ENCODE data around the gene PRTN3.
"Not testable (repeated sequence)": the region's sequence is repeated elsewhere in the genome, so short reads cannot be mapped to it uniquely, and the experiment has no call there.

The PRTN3 gene

GRCh38 chr19:815775-816499 lies 24.9 kb upstream of the PRTN3 start:
- no peak for DNase-seq (ENCODE audit: low spot score)

- no peak for DNase-seq (ENCODE audit: low spot score)
Observed at GRCh38 chr19:816500-816857, 24.3 kb upstream of the PRTN3 start.

GRCh38 chr19:820212-820611 lies 20.6 kb upstream of the PRTN3 start:
- not testable (repeated sequence) for DNase-seq (ENCODE audit: low spot score)

GRCh38 chr19:821231-821824 lies 19.5 kb upstream of the PRTN3 start:
- no peak for DNase-seq (ENCODE audit: low spot score)

DNA sequence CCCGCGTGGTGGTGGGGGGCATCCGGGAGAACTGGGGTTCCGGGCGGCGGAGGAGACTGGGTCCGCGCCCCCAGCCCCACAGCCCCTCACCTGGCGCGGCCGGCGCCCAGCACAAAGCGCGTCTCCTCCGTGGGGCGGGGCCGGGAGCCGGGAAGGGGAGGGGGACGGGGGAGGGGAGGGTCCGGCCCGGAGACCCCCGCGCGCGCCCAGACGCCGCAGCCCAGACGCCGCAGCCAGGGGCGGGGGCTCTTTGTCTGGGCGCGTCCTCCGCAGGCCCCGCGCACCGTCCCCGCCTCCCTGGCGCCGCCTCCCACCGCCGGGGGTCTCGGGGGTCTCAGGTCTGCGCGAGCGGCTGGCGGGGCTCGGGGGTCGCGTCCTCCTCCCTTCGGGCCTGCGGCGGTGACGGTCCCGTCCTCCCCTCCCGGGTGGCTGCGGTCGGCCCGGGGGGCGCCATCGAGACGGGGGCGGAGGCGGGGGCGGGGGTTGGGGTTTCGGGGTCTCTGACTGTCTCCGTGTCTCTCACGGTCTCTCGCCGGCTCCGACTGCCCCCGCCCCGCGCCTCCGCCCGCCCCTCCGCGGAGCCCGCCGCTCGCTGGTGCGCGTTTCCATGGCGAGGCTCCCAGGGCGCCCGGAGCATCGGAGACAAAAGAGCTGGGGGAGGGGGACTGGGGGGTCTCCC lies 18.8 kb upstream of the PRTN3 start, which contains the start of gene PLPPR3:
Gene PLPPR3, minus strand, starts transcription at position 131 of the 679 bp plus-strand sequence. CDS start 396 bp downstream, outside the sequence.
- DNase-seq (ENCODE audit: low spot score) = no peak

DNA sequence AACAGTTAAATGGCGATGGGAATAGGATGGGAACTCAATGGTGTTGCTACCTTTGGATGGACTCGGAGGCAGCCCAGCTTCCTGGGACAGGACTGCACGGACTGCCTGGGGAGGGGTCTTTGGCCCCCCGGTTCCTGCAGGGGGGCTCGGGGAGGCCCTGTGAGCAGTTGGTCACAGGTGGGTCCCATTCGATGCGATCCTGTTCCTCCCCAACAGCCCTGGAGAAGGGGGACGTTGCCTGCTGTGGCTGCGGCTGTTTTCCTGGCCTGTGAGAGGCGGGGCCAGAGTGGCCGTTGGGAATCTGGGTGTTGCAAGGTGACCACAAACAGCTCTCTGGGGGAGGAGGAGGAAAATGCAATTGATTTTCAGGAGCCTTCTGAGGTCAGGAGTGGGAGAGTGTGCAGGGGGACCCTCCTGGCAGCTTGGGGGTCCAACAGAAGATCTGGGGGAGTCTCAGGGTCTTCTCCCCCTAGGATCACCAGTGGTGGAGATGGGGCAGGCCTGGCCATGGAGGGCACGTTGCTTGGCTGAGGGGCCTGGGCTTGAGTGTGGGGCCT lies 17.2 kb upstream of the PRTN3 start:
- DNase-seq (ENCODE audit: low spot score) = no peak

GRCh38 chr19:824885-825284 lies 15.9 kb upstream of the PRTN3 start:
- no peak for DNase-seq (ENCODE audit: low spot score)

DNA sequence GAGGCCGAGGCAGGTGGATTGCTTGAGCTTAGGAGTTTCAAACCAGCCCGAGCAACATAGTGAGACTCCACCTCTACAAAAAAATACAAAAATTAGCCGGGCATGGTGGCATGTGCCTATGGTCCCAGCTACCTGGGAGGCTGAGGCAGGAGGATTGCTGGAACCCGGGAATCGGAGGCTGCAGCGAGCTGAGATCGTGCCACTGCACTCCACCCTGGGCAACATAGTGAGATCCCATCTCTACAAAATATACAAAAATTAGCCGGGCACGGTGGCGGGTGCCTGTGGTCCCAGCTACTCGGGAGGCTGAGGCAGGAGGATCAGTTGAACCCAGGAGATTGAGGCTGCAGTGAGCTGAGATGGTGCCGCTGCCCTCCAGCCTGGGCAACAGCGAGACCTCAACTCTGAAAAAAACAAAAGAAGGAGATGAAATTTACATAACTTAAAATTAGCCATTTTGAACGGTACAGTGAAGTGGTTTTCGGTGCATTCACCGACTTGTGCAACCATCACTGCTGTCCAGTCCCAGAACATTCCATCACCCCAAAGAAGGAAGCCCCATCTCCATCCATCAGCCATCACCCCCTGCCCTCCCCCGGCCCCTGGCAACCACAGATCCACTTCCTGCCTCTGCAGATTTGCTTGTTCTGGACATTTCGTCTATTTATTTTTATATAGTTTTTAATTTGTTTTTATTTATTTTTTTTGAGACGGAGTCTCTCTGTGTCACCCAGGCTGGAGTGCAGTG lies 14.7 kb upstream of the PRTN3 start:
- DNase-seq (ENCODE audit: low spot score) = no peak

DNA sequence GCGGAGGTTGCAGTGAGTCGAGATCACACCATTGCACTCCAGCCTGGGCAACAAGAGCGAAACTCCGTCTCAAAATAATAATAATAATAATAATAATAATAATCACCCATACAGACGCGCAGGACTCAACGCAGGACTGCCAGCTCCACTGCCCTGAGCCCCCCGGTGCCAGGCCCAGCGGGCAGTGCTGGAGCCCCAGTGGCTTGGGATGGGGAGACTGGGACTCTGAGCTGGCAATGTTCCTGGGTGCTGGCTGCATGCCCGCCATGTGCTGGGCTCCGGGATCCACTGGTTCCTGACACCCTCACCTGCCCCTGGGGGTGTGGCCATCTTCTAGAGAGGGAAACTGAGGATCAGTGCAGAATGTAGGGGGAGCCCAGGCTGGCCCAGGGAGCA lies 13.5 kb upstream of the PRTN3 start:
- no peak for DNase-seq (ENCODE audit: low spot score)

- no peak for DNase-seq (ENCODE audit: low spot score)
Observed at GRCh38 chr19:827710-828321, 13.0 kb upstream of the PRTN3 start, which contains the start of gene AZU1. Gene AZU1, plus strand, starts transcription at chr19:827837. Its CDS starts 10 bp downstream, at chr19:827847.

DNA sequence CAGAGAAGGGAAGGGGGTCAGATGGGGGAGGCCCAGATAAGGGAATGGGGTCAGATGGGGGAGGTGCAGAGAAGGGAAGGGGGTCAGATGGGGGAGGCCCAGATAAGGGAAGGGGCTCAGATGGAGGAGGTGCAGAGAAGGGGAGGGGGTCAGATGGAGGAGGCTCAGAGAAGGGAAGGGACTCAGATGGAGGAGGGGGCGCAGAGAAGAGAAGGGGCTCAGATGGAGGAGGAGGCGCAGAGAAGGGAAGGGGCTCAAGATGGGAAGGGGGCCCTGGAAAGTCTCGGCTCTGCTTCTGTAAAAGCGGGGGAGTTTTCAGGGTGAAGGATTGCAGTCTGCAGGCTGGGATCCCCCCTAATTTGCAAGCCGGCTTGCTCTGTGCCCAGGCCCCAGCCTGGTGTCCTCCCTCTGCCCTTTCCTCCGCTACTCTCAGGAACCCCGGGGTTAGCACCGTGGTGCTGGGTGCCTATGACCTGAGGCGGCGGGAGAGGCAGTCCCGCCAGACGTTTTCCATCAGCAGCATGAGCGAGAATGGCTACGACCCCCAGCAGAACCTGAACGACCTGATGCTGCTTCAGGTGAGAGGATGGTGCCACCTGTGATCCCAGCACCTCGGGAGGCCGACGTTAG lies 11.6 kb upstream of the PRTN3 start:
- no peak for DNase-seq (ENCODE audit: low spot score)

- no peak for DNase-seq (ENCODE audit: low spot score)
Observed at GRCh38 chr19:831407-832369, 9.1 kb upstream of the PRTN3 start.

DNA sequence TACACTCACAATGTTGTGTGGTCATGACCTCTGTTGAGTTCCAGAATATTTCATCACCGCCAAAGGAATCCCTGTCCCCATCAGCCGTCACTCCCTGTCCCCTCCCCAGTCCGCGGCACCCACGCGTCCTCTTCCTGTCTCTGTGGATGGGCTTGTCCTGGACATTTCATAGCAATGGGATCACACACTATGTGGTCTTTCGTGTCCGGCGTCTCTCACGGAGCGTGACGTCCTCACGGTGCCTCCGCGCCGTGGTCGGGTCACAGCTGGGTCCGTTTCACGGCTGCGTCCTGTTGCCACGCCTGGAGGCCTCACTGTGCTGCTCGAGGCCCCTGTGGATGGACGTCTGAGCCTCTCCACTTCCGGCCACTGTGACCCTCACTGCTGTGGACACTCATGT lies 6.6 kb upstream of the PRTN3 start:
- no peak for DNase-seq (ENCODE audit: low spot score)

GRCh38 chr19:835210-835810 lies 5.5 kb upstream of the PRTN3 start:
- no peak for DNase-seq (ENCODE audit: low spot score)

DNA sequence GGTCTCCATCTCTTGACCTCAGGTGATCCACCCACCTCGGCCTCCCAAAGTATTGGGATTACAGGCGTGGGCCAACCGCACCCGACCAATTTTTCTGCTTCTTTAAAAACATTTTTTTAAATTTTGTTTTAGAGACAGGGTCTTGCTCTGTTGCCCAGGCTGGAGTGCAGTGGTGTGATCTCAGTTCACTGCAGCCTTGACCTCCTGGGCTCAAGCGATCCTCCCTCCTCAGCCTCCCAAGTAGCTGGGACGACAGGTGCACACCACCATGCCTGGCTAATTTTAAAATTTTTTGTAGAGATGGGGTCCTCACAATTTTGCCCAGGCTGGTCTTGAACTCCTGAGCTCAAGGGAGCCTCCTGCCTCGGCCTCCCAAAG lies 2.0 kb downstream of the PRTN3 start:
- DNase-seq (ENCODE audit: low spot score) = not testable (repeated sequence)

DNA sequence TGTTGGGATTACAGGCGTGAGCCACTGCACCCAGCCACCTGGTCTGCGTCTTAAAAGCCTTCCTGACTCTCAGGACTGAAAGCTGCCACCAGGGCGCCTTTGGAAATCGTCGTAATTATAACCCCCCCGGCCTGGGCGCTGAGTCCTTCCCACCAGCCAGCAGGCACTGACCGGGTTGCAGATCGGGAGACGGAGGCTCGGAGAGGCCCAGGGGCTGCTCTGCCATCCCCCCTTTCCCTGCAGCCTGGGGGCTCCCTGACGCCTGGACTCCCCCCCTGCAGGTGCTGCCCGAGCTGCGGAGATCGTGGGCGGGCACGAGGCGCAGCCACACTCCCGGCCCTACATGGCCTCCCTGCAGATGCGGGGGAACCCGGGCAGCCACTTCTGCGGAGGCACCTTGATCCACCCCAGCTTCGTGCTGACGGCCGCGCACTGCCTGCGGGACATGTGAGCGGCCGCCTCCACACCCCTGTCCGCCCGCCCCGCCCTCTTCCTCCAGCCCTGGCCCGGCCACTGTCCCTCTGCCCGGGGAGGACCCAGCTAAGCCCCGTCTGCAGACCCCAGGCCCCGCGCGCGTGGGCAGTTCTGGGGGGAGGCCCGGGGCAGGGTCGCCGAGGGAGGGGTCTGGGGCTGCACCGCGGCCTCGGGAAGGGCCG lies 2.5 kb downstream of the PRTN3 start:
- no peak for DNase-seq (ENCODE audit: low spot score)

DNA sequence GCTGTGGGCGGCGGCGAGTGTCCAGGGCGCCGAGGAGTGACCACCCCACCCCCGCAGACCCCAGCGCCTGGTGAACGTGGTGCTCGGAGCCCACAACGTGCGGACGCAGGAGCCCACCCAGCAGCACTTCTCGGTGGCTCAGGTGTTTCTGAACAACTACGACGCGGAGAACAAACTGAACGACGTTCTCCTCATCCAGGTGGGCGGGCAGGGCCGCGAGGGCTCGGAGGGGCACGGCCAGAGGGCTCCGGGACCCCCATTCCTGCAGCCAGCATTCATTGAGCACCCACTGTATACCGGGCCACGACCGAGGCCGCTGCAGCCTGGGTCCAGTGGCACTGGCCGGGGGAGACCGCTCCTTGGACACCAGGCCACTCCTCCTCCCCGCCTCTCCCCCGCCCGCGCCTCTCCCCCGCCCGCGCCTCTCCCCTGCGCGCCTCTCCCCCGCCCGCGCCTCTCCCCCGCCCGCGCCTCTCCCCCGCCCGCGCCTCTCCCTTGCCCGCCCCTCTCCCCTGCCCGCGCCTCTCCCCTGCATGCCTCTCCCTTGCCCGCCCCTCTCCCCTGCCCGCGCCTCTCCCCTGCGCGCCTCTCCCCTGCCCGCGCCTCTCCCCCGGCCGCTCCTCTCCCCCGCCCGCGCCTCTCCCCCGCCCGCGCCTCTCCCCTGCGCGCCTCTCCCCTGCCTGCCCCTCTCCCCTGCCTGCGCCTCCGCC lies 3.2 kb downstream of the PRTN3 start:
- no peak for DNase-seq (ENCODE audit: low spot score)

DNA sequence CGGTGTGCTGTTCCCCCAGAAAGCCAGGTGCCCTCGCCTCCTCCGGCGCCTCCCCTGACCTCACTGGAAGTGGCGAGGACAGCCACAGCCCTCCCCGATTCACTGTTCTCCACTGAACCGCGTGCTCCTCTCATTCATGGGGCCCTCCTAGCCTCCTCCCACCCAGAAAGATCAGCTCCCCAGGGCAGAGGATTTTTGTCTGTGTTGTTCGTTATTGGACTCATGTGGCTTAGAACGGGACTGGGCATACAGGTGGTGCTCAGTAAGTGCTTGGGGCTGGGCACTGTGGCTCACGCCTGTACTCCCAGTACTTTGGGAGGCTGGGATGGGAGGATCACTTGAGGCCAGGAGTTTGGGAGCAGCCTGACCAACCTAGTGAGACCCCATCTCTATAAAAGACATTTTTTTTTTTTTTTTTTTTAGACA lies 3.8 kb downstream of the PRTN3 start:
- no peak for DNase-seq (ENCODE audit: low spot score)
